IMR-90 (cell line): ENCODE measurements around the gene CETN3. TPM values are rescaled to one million over a fixed set of nuclear protein-coding genes. Genes with fewer than 3 reads are reported as not detected.

Source experiments
- ATAC-seq: fragments of 200-7000 bp; cut with Tn5 transposase; 2 replicates; pipeline ENCODE4 v1.9.1; 2020; ENCODE audit warnings: low read depth, mild to moderate bottlenecking, moderate library complexity
- BruUV-seq: library from RNA; stranded (reverse); fragments of 400-500 nt; replicated peaks from 2 replicates; lab custom pipeline; 2021; lab: Mats Ljungman, UMichigan
- CTCF ChIA-PET: fragments of 300-600 bp; formaldehyde crosslinking; extraction: SDS; loops from one replicate; lab custom pipeline; 2021; ENCODE audit warnings: antibody characterized with exemption; lab: Yijun Ruan, JAX
- POLR2A ChIA-PET: fragments of 300-600 bp; sonication (Branson Sonifier 250); formaldehyde crosslinking; loops from one replicate; lab custom pipeline; 2022; ENCODE audit warnings: antibody characterized with exemption; ENCODE audit not compliant: unreplicated experiment; lab: Charles Lee
- DNase-seq: peaks from one replicate; pipeline ENCODE4 v3.0.0; 2013
- H2AFZ ChIP-seq: replicated peaks from 2 replicates; pipeline ENCODE3; 2013; ENCODE audit warnings: low read length, mild to moderate bottlenecking; ENCODE audit not compliant: poor library complexity
- H2AK5ac ChIP-seq: 2 replicates; pipeline ENCODE4 v1.6.1; 2013; ENCODE audit warnings: low read depth, low read length, inconsistent platforms
- H2AK9ac ChIP-seq: replicated peaks from 2 replicates; pipeline ENCODE3; 2013; ENCODE audit warnings: mild to moderate bottlenecking, low read depth, low read length, moderate library complexity; ENCODE audit not compliant: poor library complexity
- H2BK120ac ChIP-seq: 2 replicates; pipeline ENCODE4 v1.6.1; 2013; ENCODE audit warnings: low read depth, low read length, inconsistent platforms
- H2BK15ac ChIP-seq: 3 replicates; pipeline ENCODE4 v1.6.1; 2013; ENCODE audit warnings: low read depth, low read length, inconsistent platforms
- H2BK20ac ChIP-seq: 2 replicates; pipeline ENCODE4 v1.6.1; 2013; ENCODE audit warnings: low read depth, mild to moderate bottlenecking, inconsistent platforms, low read length, moderate library complexity
- H2BK5ac ChIP-seq: 2 replicates; pipeline ENCODE4 v1.6.1; 2013; ENCODE audit warnings: mild to moderate bottlenecking, low read depth, low read length, inconsistent platforms; ENCODE audit not compliant: poor library complexity, severe bottlenecking
- H3K14ac ChIP-seq: replicated peaks from 2 replicates; pipeline ENCODE4 v1.6.1; 2013; ENCODE audit warnings: low read depth, low read length, inconsistent platforms
- H3K18ac ChIP-seq: 2 replicates; pipeline ENCODE4 v1.6.1; 2013; ENCODE audit warnings: low read depth, low read length, control low read depth
- H3K23ac ChIP-seq: 2 replicates; pipeline ENCODE4 v1.6.1; 2013; ENCODE audit warnings: low read depth, low read length, inconsistent platforms
- H3K27ac ChIP-seq: 2 replicates; pipeline ENCODE4 v1.5.1; 2013; ENCODE audit warnings: mild to moderate bottlenecking, control low read depth, low read length; ENCODE audit not compliant: insufficient read depth
- H3K27me3 ChIP-seq: 2 replicates; pipeline ENCODE4 v1.6.1; 2013; ENCODE audit warnings: low read length; ENCODE audit not compliant: control insufficient read depth, insufficient read depth
- H3K36me3 ChIP-seq: 2 replicates; pipeline ENCODE4 v1.6.1; 2013; ENCODE audit warnings: low read length, mixed read lengths; ENCODE audit not compliant: control insufficient read depth, insufficient read depth
- H3K4ac ChIP-seq: 2 replicates; pipeline ENCODE4 v1.6.1; 2013; ENCODE audit warnings: low read depth, low read length, inconsistent platforms
- H3K4me1 ChIP-seq: 2 replicates; pipeline ENCODE4 v1.6.1; 2013; ENCODE audit warnings: low read length, mixed read lengths; ENCODE audit not compliant: control insufficient read depth, insufficient read depth
- H3K4me2 ChIP-seq: 2 replicates; pipeline ENCODE4 v1.6.1; 2013; ENCODE audit warnings: low read depth, mild to moderate bottlenecking, control low read depth, low read length, moderate library complexity
- H3K4me3 ChIP-seq: 2 replicates; pipeline ENCODE4 v1.5.1; 2013; ENCODE audit warnings: low read depth, mild to moderate bottlenecking, control low read depth, low read length, moderate library complexity; ENCODE audit not compliant: insufficient read depth
- H3K56ac ChIP-seq: 2 replicates; pipeline ENCODE4 v1.6.1; 2013; ENCODE audit warnings: low read length, inconsistent platforms; ENCODE audit not compliant: insufficient read depth; ENCODE audit errors: extremely low read depth
- H3K79me1 ChIP-seq, 2 experiments: 2 replicates each; pipeline ENCODE4 v1.6.1; 2013; ENCODE audit warnings: low read length in 2 of 2, inconsistent platforms in 1 of 2, low read depth in 1 of 2
- H3K9ac ChIP-seq: 2 replicates; pipeline ENCODE4 v1.6.1; 2013; ENCODE audit warnings: low read depth, low read length, control low read depth
- H3K9me1 ChIP-seq: 2 replicates; pipeline ENCODE4 v1.6.1; 2013; ENCODE audit warnings: low read length, inconsistent platforms; ENCODE audit not compliant: insufficient read depth
- H3K9me3 ChIP-seq: 2 replicates; pipeline ENCODE4 v1.6.1; 2013; ENCODE audit warnings: low read length; ENCODE audit not compliant: control insufficient read depth, insufficient read depth
- H4K20me1 ChIP-seq: 2 replicates; pipeline ENCODE4 v1.6.1; 2013; ENCODE audit warnings: low read length, inconsistent platforms; ENCODE audit not compliant: insufficient read depth
- H4K5ac ChIP-seq: 2 replicates; pipeline ENCODE4 v1.6.1; 2013; ENCODE audit warnings: mild to moderate bottlenecking, low read depth, low read length, control low read depth
- H4K8ac ChIP-seq, 2 experiments: 2 replicates each; pipeline ENCODE4 v1.6.1; 2013; ENCODE audit warnings: low read depth in 2 of 2, low read length in 2 of 2, control low read depth in 1 of 2, inconsistent platforms in 1 of 2
- H4K91ac ChIP-seq: 2 replicates; pipeline ENCODE4 v1.6.1; 2013; ENCODE audit warnings: low read depth, low read length, inconsistent platforms; ENCODE audit not compliant: insufficient read depth
- BHLHE40 ChIP-seq: fragments of 150-350 bp; IDR thresholded peaks from 2 replicates; pipeline ENCODE4 v1.6.1; 2016; ENCODE audit warnings: mild to moderate bottlenecking, low read depth, low read length
- CHD1 ChIP-seq: IDR thresholded peaks from 2 replicates; pipeline ENCODE4 v1.6.1; 2012; ENCODE audit warnings: low read depth, low read length, improper control_type of control experiment
- FOS ChIP-seq: fragments of 150-350 bp; IDR thresholded peaks from 2 replicates; pipeline ENCODE4 v1.6.1; 2016; ENCODE audit warnings: low read depth, low read length
- MAFK ChIP-seq: IDR thresholded peaks from 2 replicates; pipeline ENCODE4 v1.6.1; 2012; ENCODE audit warnings: low read depth, low read length, improper control_type of control experiment
- MAZ ChIP-seq: IDR thresholded peaks from 2 replicates; pipeline ENCODE4 v1.6.1; 2012; ENCODE audit warnings: low read depth, mild to moderate bottlenecking, low read length, improper control_type of control experiment, moderate library complexity, borderline replicate concordance
- MXI1 ChIP-seq: IDR thresholded peaks from 2 replicates; pipeline ENCODE4 v1.6.1; 2012; ENCODE audit warnings: low read depth, mild to moderate bottlenecking, low read length, moderate library complexity, borderline replicate concordance
- NFE2L2 ChIP-seq: fragments of 150-350 bp; IDR thresholded peaks from 2 replicates; pipeline ENCODE4 v1.6.1; 2016; ENCODE audit warnings: low read depth, mild to moderate bottlenecking, low read length
- POLR2A ChIP-seq: IDR thresholded peaks from 2 replicates; pipeline ENCODE4 v1.6.1; 2012; ENCODE audit warnings: mild to moderate bottlenecking, low read depth, low read length
- RCOR1 ChIP-seq: IDR thresholded peaks from 2 replicates; pipeline ENCODE4 v1.6.1; 2012; ENCODE audit warnings: mild to moderate bottlenecking, low read length, improper control_type of control experiment; ENCODE audit not compliant: insufficient replicate concordance
- RFX5 ChIP-seq: IDR thresholded peaks from 2 replicates; pipeline ENCODE4 v1.8.0; 2012; ENCODE audit warnings: low read depth, mild to moderate bottlenecking, low read length, moderate library complexity
- WGBS, 2 experiments: methylation state at CpG; one replicate each; pipeline versions ENCODE4 v1.1.5 to v1.1.7; 2013; ENCODE audit warnings: missing lambda C conversion rate in 2 of 2; ENCODE audit not compliant: insufficient read length in 1 of 2; ENCODE audit errors: extremely low coverage in 2 of 2; 5-methylcytosine and 5-hydroxymethylcytosine counted together
- dilution Hi-C: fragments of 300-500 bp; cut with HindIII; formaldehyde crosslinking; loops from one replicate; pipeline ENCODE4 v1.14.3; 2018; ENCODE audit warnings: low sequenced_read_pairs; ENCODE audit not compliant: unreplicated experiment
- in situ Hi-C: fragments of 300-500 bp; cut with MboI; formaldehyde crosslinking; loops from 3 replicates; pipeline ENCODE4 v1.14.3; 2019; ENCODE audit warnings: low sequenced_read_pairs, inconsistent platforms, mixed read lengths
- intact Hi-C: fragments of 100-400 bp; cut with micrococcal nuclease; formaldehyde crosslinking; loops from 2 replicates; pipeline ENCODE4 v1.10.0; 2022
- polyA plus RNA-seq, 3 experiments: library from polyadenylated mRNA; depleted of rRNA; stranded (reverse); fragments of >200 nt; gene quantifications; 2 replicates each; pipeline ENCODE4 v1.2.3, GENCODE V29; 2012; ENCODE audit warnings: low replicate concordance in 1 of 3
- total RNA-seq: library from RNA; depleted of rRNA; stranded (reverse); fragments of >200 nt; gene quantifications from 2 replicates; pipeline ENCODE4 v1.2.3, GENCODE V29; 2012
- TF ChIP-seq, protein P1 (sequence below): conservative IDR thresholded peaks from 2 replicates; pipeline ENCODE4 v1.5.1; 2012; ENCODE audit warnings: mild to moderate bottlenecking, low read depth, low read length, improper control_type of control experiment
- TF ChIP-seq, protein P2 (sequence below): fragments of 150-350 bp; IDR thresholded peaks from 2 replicates; pipeline ENCODE4 v1.6.1; 2016; ENCODE audit warnings: low read depth, mild to moderate bottlenecking, low read length, moderate library complexity, borderline replicate concordance

CETN3 gene
- total and polyA plus RNA-seq, 2 of the 4 experiments (the other 2 are of a cell fraction): 1.1 to 6.5 TPM

DNA sequence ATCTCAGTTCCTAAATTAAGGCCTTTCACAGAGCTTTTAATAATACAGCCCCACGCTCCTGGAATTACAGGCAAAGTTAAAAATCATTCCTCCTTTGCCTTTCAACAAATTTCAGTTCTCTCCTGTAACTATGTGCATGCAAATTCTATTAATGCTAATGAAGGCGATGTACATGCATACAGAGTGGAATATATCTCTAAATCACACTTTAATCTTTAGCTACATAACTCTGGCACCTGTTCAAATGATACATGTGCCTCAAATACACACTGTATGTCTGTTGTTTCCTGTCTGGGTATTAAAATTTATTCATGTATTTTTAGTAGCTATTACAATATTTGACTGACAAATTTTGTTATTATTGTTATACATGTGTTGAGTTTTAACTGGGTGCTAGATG lies 30.8 kb downstream of the CETN3 start:
- DNase-seq (no peak), ATAC-seq (no peak)
- no peaks in the 10 kb centered on the region for H3K27me3 ChIP-seq
- no peak overlapping the region for H3K56ac ChIP-seq
- no peak overlapping the region for H4K91ac ChIP-seq
- no peaks in the 10 kb centered on the region for H3K79me1 ChIP-seq
- no peak overlapping the region for H2BK5ac ChIP-seq
- no peaks in the 10 kb centered on the region for H3K36me3 ChIP-seq
- no peak overlapping the region for H3K23ac ChIP-seq
- no peak overlapping the region for H3K4me2 ChIP-seq
- no peaks in the 10 kb centered on the region for H4K20me1 ChIP-seq
- no peak overlapping the region for H2AFZ ChIP-seq
- H3K9ac ChIP-seq: no peak overlapping the region
- no peak overlapping the region for H2AK5ac ChIP-seq
- H3K14ac ChIP-seq: no peak overlapping the region
- H3K4ac ChIP-seq: no peak overlapping the region
- H4K5ac ChIP-seq: no peak overlapping the region
- WGBS, 2 experiments: no CpG with 5 or more reads among the region's 2 CpGs
- H3K18ac ChIP-seq: no peak overlapping the region
- no peaks in the 10 kb centered on the region for H3K4me1 ChIP-seq
- ChIA-PET CTCF (interaction anchor here (1.4 kb wide), 1 partner anchor 9 kb away, joined by 5 read pairs; no protein-coding TSS in a partner anchor), POLR2A (no interaction called here)
- dilution Hi-C loops: no loop called here
- no peak overlapping the region for H3K27ac ChIP-seq
- in situ Hi-C loops: no loop called here
- H2BK20ac ChIP-seq: no peak overlapping the region
- no peaks in the 10 kb centered on the region for H3K9me3 ChIP-seq
- H4K8ac ChIP-seq: no peak overlapping the region
- no peaks in the 10 kb centered on the region for H3K9me1 ChIP-seq
- TF ChIP-seq BHLHE40 (no peak), RFX5 (no peak), CHD1 (no peak), MAZ (no peak), NFE2L2 (no peak), FOS (no peak), RCOR1 (no peak), POLR2A (no peak), MXI1 (no peak), MAFK (no peak)
- TF ChIP-seq, protein P1, sequence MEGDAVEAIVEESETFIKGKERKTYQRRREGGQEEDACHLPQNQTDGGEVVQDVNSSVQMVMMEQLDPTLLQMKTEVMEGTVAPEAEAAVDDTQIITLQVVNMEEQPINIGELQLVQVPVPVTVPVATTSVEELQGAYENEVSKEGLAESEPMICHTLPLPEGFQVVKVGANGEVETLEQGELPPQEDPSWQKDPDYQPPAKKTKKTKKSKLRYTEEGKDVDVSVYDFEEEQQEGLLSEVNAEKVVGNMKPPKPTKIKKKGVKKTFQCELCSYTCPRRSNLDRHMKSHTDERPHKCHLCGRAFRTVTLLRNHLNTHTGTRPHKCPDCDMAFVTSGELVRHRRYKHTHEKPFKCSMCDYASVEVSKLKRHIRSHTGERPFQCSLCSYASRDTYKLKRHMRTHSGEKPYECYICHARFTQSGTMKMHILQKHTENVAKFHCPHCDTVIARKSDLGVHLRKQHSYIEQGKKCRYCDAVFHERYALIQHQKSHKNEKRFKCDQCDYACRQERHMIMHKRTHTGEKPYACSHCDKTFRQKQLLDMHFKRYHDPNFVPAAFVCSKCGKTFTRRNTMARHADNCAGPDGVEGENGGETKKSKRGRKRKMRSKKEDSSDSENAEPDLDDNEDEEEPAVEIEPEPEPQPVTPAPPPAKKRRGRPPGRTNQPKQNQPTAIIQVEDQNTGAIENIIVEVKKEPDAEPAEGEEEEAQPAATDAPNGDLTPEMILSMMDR: no peak
- TF ChIP-seq, protein P2, sequence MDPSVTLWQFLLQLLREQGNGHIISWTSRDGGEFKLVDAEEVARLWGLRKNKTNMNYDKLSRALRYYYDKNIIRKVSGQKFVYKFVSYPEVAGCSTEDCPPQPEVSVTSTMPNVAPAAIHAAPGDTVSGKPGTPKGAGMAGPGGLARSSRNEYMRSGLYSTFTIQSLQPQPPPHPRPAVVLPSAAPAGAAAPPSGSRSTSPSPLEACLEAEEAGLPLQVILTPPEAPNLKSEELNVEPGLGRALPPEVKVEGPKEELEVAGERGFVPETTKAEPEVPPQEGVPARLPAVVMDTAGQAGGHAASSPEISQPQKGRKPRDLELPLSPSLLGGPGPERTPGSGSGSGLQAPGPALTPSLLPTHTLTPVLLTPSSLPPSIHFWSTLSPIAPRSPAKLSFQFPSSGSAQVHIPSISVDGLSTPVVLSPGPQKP: no peak
- H2BK15ac ChIP-seq: no peak overlapping the region
- no peak overlapping the region for H3K4me3 ChIP-seq
- BruUV-seq: no TSS peak
- intact Hi-C loops: no loop called here
- no peak overlapping the region for H2AK9ac ChIP-seq
- no peak overlapping the region for H2BK120ac ChIP-seq
